Hematopoietic multipotent progenitor cell treated with erythropoietin and hydrocortisone succinate and interleukin-3 and kit ligand, for 15 days (in vitro differentiated cells): ENCODE measurements around the gene STK10.

Source experiments
- DNase-seq: peaks from one replicate; pipeline ENCODE4 v3.0.0-alpha.2; 2015; ENCODE audit warnings: low spot score

Gene STK10

DNA sequence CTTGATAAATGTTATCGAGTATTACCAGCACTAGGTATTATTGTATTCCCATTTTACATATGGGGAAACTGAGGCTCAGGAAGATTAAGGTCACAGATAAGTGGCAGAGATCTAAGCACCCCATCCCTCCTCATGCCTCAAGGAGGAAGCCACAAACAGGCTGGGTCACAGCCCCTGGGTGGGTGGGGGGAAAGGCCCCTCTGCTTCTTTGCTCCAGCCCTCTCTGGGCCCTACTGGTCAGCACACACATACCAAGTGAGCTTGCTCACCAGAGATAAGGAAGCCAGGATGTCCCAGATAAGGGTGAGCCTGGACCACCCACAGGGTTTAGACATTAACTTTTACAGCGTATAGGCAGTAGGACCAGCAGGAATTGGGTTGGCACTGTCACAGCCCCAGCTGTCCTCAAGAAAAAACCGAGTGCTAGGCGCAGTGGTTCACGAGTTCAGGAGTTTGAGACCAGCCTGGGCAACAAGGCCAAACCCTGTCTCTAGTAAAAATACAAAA is 45.3 kb downstream of the STK10 start:
- DNase-seq, result peak; percentile 48

DNA sequence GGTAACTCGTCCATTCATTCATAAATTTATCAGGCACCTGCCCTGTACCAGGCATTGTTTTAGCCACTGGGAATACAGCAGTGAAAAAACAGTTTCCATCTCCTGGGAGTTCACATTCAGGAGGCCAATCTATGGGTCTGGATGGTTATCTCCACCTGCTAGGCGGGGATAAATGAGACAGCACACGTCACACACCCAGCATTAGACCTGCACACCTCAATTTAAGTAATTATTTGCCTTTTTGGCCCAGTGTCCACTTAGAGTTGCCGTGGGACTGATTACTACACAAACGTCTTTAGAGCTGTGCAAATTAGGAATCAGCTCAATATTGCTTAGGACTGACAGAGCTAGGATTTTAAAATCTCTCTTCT is 46.1 kb downstream of the STK10 start:
- DNase-seq, result no peak

GRCh38 chr5:172140866-172141265 is 47.2 kb downstream of the STK10 start:
- no peak for DNase-seq

GRCh38 chr5:172140120-172140519 is 47.9 kb downstream of the STK10 start:
- no peak for DNase-seq

DNA sequence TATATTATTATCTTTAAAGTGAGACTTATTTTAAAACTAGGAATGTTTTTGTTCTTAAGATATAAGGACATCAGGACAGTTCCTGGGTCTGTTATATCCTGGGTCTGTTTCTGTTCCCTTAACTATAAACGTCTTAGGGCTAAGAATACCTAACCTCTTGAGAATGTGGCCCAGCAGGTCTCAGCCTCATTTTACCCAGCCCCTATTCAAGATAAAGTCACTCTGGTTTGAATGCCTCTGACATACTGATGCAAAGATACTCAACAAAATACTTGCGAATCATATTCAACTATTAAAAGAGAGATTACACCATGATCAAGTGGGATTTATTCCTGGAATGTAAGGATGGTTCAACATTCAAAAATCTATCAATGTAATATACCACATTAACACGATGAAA is 51.0 kb downstream of the STK10 start:
- DNase-seq, result no peak

DNA sequence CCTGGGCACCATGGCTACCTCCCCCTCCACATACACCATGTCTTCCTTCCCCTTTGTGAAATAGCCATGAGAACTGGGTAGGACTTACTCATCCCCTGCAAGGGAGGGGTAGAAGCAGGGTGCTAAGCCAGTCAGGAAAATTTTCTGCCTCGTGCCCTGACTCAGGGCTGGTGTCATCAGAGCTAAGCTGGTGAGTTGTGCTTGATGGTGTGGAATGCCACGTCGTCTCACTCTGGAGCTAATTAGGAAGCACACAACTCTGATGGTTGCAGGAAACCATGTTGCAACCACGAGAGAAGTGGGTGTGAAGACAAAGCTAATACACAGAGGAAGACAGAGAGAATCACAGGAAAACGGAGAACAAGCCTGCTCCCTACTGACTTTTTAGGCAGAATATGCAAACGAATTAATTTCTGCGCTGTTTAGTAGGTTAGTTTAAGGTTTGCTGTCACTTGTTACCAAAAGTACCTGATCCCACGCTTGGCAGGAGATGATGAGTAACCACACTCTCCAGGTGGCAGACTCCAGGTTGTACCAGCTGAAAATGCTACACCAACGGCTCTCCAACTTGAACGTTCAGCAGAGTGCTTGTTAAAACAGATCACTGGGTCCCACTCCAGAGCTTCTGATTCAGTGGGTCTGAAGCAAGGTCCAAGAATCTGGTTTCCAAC is 54.5 kb downstream of the STK10 start:
- DNase-seq, result no peak

DNA sequence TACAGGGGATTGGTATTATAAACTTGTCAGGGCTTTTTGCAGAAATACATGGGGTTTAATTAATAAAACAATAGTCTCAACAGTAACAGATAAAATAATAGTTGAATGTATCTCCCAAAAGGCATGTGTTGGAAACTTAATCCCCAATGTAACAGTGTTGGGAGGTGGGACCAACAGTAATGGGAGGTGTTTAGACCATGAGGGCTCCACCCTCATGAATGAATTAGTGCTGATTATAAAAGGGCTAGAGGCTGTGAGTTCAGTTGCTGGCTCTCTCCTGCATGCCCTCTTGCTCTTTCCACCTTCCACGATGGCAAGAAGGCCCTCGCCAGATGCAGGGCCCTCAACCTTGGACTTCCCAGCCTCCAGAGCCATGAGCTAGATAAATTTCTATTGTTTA is 56.3 kb downstream of the STK10 start:
- DNase-seq, result no peak

- no peak for DNase-seq
These were observed 58.6 kb downstream of the STK10 start for GRCh38 chr5:172129256-172129910.

GRCh38 chr5:172127581-172127980 is 60.4 kb downstream of the STK10 start:
- no peak for DNase-seq

DNA sequence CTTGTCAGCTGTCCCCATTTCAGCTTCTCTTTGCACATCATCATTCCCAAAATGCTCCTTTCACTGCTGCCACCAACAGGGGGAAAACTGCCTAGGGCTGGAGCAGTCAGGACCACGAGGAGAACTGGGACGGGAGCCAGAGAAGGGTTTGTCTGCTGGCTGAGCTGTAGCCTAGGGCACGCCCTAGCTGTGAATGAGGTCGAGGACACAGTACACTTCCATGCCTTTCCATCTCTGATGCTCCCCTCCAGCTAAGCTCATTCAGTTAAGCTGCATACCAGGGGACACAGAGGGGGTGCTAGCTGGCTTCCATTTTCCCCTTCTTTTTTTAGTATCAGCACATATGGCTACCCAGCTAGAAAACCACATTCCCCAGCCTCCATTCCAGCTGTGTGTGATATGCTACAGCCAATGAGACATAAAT is 64.7 kb downstream of the STK10 start:
- DNase-seq, result no peak

GRCh38 chr5:172119921-172120688 is 67.9 kb downstream of the STK10 start:
- no peak for DNase-seq

- no peak for DNase-seq
These were observed 69.1 kb downstream of the STK10 start for GRCh38 chr5:172118891-172119290.

DNA sequence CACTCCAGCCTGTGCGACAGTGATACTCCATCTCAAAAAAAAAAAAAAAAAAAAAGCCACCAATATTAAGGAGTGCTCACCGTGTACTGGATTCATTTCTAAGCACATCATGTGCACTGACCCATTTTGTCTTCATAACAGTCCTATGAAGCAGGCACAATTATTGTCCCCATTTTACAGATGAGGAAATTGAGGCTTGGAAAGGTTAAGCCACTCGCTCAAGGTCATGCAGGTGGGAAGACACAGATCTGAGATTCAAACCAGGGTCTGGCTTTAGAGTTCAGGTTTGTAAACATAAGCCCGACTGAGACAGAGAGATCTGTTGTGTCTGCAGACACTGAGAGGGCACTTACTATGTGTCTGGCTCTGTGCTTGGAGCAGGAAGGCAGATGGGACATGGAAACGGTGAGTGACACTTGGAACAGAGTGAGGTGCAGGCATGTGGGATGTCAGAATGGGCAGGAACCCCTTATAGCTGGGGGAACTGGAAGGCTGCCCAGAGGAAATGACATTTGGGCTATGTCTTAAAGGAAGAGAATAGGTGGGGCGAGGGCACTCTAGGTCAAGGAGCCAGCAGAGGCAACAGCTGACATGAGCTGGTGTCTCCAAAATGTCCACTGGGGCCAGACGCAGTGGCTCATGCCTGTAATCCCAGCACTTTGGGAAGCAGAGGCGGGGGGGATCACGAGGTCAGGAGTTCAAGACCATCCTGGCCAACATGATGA is 69.9 kb downstream of the STK10 start:
- DNase-seq, result no peak

- no peak for DNase-seq
These were observed 72.5 kb downstream of the STK10 start for GRCh38 chr5:172115541-172115982.

GRCh38 chr5:172114875-172115422 is 73.1 kb downstream of the STK10 start:
- peak; percentile 80 for DNase-seq

GRCh38 chr5:172113036-172113435 is 75.0 kb downstream of the STK10 start:
- peak; percentile 41 for DNase-seq

DNA sequence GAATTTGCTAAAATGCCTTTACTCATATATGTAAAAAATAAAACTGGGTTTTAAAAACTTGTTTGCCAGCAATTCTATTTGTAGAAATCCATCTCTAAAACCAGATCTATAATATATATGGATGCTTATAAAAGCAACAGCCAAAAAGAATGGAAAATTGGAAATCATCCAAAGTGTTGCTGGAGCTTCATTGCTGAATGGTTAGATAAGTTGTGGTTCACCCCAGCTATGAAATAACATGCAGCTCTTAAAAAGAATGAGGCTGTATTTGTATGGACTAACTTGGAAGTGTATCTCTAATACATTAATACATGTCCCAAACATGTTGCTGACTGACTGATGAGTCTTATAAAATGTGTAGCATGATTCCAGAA is 76.2 kb downstream of the STK10 start:
- DNase-seq, result peak; percentile 63

DNA sequence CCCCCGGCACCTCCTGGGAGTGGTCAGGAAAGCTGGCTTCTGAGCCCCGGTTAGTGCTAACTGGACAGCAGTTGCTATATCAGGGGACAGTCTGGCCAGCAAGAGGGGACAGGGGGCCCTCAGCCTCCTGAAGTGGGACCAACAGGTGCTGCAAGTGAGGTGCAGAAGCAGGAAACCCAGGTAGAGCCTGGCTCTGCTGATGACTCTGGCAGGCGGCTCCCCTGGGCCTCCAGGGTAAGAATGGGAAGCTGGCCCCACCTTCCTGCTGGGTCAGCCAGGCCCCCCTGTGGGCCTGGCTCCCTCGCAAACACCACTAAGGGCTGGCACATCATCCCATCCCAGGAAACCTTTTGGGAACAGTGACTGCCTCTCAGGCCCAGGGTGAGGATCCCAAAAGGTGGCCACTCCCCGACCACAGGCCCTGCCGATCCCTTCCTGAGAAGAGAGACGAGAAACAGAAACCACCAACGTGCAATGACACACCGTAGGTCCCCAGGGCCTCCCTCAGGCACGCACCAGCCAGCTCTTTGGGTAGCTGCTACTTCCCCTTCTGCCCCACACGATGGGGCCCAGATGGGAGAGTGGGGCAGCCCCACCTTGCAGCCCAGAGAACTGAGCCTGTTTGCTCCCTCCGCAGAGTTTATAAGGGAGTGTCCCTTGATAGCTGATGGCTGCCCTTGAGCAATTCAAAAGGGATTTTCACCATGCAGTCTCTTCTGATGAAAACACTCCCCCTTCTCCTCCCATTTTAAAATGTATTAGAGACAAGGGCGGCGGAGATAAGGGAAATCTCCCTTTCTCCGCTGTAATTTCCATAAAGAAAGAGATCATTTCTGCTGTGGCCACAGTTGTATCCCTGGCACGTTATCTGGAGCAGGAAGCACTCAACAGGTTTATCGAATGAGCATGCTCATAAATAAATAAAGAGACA is 76.8 kb downstream of the STK10 start:
- DNase-seq, result peak; percentile 66

- no peak for DNase-seq
These were observed 77.7 kb downstream of the STK10 start for GRCh38 chr5:172110260-172110815.

DNA sequence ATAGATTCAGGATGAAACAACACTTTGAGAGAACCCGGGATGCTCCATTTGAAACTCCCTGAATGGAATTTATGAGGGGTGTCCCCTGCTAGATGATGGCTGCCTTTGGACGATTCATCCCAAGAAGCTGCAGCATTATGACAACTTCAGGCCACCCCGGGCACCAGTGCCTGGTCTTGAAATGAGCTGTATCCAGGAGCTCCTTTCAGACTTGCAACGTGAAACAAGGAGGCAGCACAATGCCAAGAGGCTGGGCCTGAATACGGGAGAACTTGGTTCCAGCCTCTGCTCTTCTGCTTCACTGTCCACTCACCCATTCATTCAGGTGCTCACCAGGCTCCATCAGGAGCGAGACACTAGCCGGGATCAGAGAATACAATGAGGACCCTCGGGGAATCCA is 78.3 kb downstream of the STK10 start:
- no peak for DNase-seq

- DNase-seq, result no peak
These were observed 80.5 kb downstream of the STK10 start for GRCh38 chr5:172107571-172107970.
